ENCODE measurements around the gene C1orf232. TPM values are rescaled to one million over a fixed set of nuclear protein-coding genes. Genes with fewer than 3 reads are reported as not detected.

Gene C1orf232
- total and polyA plus RNA-seq, 2 experiments from 2014 or later, result not detected

GRCh38 chr1:26132128-26132833 is 36.5 kb downstream of the C1orf232 start:
- peak; percentile 83 for DNase-seq (ENCODE audit: low spot score)
- peak; percentile 63 for ATAC-seq
- Histone ChIP-seq H3K27ac (ENCODE audit: low read depth) (no peak overlapping the region), H3K79me2 (replicated peaks; ENCODE audit: insufficient read depth) (no peaks in the 10 kb centered on the region), H3K36me3 (ENCODE audit: insufficient read depth) (no peaks in the 10 kb centered on the region), H4K20me1 (replicated peaks; ENCODE audit: insufficient read depth) (no peaks in the 10 kb centered on the region), H3K9me2 (ENCODE audit: insufficient read depth) (no peaks in the 10 kb centered on the region), H3K4me1 (ENCODE audit: insufficient read depth) (no peaks in the 10 kb centered on the region), H3K4me2 (no peak overlapping the region), H3K4me3 (no peak overlapping the region), H3K27me3 (ENCODE audit: insufficient read depth) (no peaks in the 10 kb centered on the region), H3F3A (replicated peaks; ENCODE audit: low read depth) (no peaks in the 10 kb centered on the region), H2AFZ (no peak overlapping the region)
- Mint-ChIP-seq H3K27me3 (ENCODE audit: insufficient read depth, low read depth, poor library complexity) (no peaks in the 10 kb centered on the region), H3K27ac (no peak overlapping the region), H3K36me3 (ENCODE audit: low read depth) (no peaks in the 10 kb centered on the region), H3K4me1 (peaks cover 4% of the 10 kb centered on the region; the same call in 2 of the 3 replicates), H3K4me3 (no peak overlapping the region), H3K9me3 (no peaks in the 10 kb centered on the region; the same call in 2 of the 3 replicates)
- TF ChIP-seq POLR2AphosphoS5 (IDR thresholded peaks at IDR 0.05; ENCODE audit: low read depth), result no peak
- no peak for TF ChIP-seq STAT1 (IDR thresholded peaks at IDR 0.05; ENCODE audit: unreplicated experiment)
- TF ChIP-seq CREB1 (CRISPR knock-in tag; IDR thresholded peaks at IDR 0.05; ENCODE audit: low read depth), result no peak
- TF ChIP-seq ZNF331 (CRISPR knock-in tag; IDR thresholded peaks at IDR 0.05; ENCODE audit: low read depth), result no peak
- TF ChIP-seq JUNB (IDR thresholded peaks at IDR 0.05; ENCODE audit: unreplicated experiment), result no peak
- TF ChIP-seq ZNF114 (CRISPR knock-in tag; IDR thresholded peaks at IDR 0.05), result no peak
- TF ChIP-seq ZNF462 (CRISPR knock-in tag; IDR thresholded peaks at IDR 0.05), result no peak
- TF ChIP-seq, protein P1, sequence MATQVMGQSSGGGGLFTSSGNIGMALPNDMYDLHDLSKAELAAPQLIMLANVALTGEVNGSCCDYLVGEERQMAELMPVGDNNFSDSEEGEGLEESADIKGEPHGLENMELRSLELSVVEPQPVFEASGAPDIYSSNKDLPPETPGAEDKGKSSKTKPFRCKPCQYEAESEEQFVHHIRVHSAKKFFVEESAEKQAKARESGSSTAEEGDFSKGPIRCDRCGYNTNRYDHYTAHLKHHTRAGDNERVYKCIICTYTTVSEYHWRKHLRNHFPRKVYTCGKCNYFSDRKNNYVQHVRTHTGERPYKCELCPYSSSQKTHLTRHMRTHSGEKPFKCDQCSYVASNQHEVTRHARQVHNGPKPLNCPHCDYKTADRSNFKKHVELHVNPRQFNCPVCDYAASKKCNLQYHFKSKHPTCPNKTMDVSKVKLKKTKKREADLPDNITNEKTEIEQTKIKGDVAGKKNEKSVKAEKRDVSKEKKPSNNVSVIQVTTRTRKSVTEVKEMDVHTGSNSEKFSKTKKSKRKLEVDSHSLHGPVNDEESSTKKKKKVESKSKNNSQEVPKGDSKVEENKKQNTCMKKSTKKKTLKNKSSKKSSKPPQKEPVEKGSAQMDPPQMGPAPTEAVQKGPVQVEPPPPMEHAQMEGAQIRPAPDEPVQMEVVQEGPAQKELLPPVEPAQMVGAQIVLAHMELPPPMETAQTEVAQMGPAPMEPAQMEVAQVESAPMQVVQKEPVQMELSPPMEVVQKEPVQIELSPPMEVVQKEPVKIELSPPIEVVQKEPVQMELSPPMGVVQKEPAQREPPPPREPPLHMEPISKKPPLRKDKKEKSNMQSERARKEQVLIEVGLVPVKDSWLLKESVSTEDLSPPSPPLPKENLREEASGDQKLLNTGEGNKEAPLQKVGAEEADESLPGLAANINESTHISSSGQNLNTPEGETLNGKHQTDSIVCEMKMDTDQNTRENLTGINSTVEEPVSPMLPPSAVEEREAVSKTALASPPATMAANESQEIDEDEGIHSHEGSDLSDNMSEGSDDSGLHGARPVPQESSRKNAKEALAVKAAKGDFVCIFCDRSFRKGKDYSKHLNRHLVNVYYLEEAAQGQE (IDR thresholded peaks at IDR 0.05; ENCODE audit: unreplicated experiment), result no peak
